NOMO-1 (cell line): ENCODE data around the gene TRIML1.
"Not testable (repeated sequence)": the region's sequence is repeated elsewhere in the genome, so short reads cannot be mapped to it uniquely, and the experiment has no call there.

Experiments
- DNase-seq, 2 experiments: peaks; one replicate each; lab custom pipeline; 2025; ENCODE audit not compliant: unreplicated experiment in 2 of 2; lab: John Stamatoyannopoulos, UW

The TRIML1 gene

DNA sequence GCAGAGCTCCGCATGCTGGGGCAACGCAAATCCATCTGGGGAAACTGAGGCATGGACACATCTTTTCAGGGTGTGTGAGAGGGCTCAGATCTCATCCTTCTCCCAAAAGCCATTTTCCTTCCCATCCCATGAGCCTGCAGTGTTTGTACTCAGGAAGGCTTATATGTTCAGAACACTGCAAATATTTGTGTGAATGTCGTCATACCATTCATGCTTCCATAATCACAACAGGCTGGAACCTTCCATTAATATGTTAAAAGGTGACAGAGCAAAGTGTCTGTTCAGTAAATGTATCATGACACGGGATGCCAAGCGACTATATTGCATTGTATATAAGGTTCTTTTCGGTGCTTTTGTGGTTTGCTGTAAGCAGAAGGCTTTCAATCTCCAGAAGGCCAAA lies 8.5 kb downstream of the TRIML1 start:
- DNase-seq: no peak

DNA sequence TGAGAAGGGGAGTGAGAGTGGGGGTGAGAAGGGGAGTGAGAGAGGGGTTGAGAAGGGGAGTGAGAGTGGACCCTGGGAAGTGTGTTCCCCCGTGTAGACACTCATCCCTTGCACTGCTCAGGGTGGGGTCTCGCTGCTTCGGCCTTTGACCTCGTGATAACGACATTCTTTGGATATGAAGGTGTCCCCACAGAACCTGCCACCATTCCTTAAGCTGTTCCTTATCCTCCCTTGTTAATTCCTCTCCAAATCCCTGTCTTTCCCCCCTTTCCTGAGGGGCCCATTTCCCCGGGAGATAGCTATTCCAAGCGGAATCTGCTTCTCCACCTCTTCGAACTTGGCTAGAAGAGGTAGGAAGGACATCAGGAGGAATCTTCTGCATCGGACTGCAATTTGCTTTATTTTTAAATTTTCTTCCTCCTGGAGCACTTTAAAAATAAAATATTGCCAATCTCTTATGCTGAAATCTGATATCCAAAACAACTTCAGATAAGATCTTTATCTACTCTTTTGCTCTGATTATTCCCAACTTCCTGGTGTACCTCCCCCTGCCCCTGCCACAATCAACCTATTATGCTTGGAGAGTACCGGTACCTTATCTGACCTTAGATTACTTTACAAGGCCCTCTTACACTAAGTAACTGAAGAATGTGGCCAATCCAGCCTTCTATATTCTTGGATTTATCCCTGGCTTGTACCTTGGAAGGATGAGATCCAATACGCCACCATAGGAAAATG lies 15.6 kb downstream of the TRIML1 start:
- no peak for DNase-seq

DNA sequence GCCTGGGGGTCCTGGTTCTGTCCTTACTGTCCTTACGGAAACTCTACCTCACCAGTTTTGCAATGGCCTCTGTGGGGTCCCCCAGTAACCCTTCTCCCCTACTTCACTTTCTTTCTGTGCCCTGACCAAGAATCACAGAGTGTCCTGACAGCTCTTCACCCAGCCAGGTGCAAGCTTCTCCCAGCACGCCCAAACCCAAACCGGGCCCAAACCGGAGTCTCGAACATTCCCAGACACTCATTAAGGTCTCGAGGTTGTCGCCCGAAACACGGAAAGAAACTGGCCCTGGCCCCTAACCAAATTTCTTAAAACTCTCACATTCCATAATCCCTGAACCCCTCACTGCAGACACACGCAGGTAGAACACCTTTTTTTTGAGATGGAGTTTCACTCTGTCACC lies 19.1 kb downstream of the TRIML1 start:
- DNase-seq: no peak

DNA sequence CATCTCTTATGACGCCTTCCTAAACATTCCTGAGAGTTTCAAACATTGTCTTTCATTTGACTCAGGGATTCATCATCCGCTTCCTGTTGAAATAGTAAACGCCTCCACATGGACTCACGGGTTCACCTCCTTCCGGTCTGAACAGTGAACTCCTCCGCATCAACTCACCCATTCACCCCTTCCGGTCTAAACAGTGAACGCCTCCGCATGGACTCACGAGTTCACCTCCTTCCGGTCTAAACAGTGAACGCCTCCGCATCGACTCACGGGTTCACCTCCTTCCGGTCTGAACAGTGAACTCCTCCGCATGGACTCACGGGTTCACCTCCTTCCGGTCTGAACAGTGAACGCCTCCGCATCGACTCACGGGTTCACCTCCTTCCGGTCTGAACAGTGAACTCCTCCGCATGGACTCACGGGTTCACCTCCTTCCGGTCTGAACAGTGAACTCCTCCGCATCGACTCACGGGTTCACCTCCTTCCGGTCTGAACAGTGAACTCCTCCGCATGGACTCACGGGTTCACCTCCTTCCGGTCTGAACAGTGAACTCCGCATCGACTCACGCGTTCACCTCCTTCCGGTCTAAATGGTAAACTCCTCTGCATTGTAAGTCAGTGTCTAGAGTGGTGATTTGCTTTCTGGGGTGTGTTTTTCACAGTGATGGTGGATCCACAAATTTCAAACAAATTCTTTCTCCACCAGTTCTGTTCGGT lies 20.4 kb downstream of the TRIML1 start:
- not testable (repeated sequence) for DNase-seq

DNA sequence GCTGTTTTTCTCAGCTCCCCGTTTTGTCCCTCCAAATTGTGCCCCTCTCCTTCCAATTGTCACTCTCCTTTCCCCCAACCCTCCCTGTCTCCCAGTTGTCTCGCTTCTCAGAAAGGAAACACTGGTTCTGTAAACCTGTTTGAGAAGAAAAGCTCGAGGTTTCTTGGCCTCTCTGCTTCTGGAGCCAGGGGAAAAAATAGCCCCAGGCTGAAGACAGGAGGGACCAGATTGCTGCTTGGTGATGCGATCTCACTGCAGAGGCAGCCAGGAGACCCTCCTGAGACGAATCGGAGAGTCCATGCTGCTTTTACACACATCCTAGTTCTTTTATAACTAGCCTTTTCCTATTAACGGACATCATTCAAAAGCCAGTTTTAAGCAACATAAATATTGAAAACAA lies 21.2 kb downstream of the TRIML1 start:
- no peak for DNase-seq

DNA sequence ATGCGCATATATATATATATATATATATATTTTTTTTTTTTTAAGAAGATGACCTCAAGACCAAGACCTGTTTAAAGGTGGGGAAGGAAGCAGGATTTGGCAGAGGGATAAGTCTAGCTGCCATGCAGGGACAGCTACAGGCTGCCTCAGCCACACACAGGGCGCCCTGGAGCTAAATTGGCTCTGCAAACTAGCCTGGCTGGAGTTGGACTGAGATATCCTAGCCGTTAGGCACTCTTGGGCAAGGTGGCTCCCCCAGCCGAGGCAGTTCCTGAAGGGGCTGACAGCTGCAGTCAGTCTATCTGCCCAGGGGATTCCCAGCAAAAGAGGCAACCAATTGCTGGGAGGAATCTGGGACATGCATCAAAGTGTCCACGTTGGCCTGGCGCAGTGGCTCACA lies 21.9 kb downstream of the TRIML1 start:
- no peak for DNase-seq

DNA sequence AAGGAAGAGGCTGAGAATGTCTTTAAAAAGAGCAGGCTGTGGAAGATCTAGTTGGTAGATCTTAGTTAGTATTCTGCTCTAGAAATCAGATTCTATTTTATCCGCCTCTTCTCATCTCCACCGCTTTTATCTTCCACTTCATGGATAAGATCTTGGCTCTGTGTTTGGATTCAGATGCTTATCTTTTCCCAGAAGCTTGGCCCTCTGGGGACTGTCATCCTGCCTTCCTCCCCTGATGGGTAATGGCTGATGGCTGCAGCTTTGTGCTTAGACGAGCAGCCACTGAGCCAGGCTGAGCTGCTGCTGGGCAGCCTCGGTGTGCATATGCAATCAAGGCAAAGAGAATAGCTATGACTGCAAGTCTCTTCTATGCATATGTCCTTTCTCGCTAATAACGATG lies 23.5 kb downstream of the TRIML1 start:
- DNase-seq: no peak

DNA sequence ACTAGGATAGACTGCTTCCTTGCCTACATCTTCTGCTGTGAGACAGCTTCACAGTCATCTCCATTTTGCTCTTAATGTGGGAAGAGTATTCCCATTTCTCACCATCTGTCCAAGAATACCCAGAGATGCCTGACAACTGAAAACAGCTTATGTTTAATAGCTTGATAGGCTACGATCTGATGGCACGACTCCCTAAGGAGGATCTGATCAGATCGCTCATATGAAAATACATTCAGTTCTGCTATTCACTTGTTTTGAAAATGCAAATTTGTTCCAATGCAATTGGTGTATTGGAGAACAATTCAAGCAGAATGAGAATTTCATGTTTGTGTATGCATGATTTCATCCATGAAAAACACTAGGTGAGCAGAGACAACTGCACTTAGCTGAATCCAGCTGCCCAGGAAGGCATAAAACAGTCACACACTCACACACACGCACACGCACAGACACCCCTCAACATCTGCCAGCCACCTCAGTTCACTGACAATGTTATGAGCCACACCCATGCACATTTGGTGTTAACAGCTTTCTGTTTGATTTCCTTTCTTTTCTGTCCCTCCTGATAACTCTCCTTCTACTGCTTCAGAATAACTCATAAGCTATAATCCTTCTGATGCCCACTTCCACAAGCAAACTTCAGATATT lies 29.6 kb downstream of the TRIML1 start:
- no peak for DNase-seq

DNA sequence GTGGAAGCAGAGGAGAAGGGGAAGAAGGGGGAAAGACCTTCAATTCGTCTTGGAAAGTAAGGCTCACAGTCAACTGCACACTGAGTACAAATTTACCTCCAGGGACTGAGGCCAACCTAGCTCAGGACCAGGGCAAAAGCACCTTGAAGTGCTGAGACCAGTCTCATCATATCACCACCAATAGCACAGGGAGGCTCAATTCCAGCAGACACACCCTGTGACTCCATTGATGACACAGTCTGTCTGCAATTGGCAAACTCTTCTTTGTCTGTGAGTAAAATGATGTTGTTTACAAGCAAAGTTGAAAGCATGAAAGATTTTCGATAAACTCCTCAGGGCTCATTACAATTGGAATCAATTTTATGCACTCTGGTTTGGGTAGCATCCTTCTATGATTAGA lies 32.3 kb downstream of the TRIML1 start:
- no peak for DNase-seq

DNA sequence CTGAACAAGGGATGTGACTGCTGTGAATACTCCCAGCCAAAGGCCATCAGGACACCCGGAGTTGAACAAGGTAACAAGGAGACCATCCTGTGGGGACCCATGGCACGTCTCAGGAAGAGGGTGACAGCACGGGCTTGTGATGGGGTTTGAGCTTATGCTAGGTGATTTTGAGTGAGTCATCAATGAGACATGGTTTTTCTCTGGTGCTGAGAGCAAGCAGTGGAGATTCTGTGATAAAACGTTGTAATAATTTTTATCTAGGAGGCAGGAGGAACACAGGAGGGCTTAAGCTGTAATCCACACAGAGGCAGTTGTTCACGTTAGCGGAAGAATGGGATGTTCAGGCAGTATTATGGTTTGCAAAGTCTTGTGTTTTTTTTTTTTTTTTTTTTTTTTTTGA lies 36.0 kb downstream of the TRIML1 start:
- DNase-seq: no peak

DNA sequence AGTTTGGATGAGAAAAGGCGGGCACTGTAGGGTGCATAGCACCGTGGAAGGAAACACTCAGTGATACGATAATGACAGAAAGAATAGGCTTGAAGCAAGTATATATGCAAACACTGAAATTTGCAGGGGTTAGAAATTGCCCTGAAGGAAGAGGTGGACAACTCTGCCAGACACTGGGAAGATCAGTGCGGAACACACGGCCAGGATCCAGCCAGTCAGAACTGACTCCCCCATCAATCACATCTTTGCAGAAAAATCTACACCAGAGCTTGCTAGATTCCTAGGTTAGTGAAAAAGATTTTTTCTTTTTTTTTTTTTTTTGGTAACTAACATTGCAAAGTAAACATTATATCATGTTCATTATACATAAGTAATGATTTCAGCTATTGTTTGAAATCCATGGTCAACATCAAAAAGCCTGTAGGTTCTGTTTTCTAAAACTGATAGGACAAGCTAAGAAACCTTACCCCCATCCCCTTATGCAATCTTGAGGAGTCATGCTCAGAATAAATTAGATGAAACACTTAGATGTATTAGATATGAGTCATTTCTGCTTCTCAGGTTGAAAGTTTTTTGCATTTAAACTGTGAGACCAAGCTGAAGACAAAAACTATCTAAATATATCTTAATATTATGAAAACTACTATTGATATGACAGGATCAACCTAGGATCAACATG lies 38.9 kb downstream of the TRIML1 start:
- no peak for DNase-seq

DNA sequence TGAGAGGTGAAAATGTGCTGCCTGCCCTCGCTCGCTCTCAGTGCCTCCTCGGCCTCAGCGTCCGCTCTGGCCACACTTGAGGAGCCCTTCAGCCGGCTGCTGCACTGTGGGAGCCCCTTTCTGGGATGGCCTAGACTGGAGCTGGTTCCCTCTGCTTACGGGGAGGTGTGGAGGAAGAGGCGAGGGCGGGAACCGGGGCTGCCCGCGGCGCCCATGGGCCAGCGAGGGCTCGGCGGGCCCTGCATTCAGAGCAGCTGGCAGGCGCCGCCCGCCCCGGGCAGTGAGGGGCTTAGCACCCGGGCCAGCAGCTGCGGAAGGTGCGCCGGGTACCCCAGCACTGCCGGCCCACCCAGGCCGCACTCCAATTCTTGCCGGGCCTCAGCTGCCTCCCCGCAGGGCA lies 39.6 kb downstream of the TRIML1 start:
- no peak for DNase-seq

DNA sequence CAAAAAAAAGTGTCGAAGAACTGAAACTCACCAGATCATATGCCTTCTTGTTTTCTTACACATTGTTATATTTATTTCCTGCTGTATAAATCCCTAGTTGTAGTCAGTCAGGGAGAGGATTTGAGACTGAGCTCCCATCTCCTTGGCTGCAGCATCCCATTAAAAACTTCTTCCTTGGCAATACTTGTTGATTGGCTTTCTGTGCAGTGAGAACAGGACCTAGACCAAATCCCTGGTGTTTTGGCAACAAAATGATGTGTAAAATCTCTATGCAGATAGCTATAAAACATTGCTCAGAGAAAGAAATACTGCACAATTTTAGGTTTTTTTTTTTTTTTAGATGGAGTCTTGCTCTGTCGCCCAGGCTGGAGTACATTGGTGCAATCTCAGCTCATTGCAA lies 47.9 kb downstream of the TRIML1 start:
- no peak for DNase-seq

DNA sequence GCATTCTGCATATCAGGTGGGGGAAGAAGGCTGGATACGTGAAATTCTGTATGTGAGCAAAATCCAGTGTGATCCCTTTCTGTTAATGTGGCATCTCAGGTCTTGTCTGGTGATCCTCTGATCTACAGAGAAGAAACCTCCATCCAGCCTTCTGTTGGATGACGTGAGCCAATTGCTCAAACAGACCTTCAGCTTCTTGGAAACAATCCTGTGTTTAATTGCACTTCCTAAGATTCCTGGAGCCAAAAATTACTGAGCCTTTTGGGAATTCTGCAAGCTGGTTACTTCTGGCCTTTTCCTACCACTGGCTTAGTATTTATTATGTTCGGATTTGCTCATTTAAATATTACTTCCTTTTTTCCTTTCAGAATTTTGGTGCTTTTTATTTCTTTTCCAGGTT lies 51.2 kb downstream of the TRIML1 start:
- no peak for DNase-seq

DNA sequence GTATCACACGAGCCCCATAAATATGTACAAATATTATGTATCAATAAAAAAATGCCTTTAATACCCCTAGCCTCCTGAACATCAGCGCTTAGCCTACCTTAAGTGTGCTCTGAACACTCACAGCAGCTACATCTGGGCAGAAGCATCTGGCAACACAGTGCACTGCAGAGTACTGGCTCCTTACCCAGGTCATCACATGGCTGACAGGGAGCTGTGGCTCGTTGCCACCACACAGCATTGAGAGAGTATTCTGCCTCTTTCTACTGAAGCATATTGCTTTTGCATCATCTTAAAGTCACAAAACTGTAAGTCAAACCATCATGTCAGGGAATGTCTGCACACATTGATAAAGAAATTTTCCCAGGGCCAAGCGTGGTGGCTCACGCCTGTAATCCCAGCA lies 55.2 kb downstream of the TRIML1 start:
- no peak for DNase-seq

DNA sequence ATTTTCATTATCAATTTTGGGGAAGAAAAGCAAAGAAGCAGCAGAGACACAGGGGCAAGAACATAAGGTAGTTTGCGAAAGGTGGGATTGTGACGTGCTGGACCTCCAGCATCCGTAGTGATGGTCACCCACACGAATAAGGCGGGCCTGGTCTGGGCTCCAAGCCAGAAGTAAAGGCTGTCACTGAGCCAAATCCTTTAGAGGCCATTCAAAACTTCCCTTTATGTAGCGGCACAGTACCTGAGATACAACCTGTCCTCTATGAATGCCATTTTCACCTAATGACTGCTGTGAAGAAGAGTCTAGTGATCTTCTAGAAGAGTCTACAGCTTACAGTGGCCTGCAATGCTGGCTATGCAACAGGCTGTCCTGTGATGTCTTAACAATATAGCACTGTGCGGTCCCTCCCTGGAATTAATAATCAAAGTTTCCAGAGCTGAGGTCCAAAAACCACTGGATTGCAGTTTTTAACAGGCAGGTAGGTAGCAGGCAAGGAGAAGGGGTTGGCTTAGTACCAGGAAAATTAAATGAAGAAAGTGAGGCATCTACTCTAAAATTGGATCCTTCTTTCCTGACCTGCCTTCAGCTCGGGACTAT lies 56.2 kb downstream of the TRIML1 start:
- DNase-seq: no peak

DNA sequence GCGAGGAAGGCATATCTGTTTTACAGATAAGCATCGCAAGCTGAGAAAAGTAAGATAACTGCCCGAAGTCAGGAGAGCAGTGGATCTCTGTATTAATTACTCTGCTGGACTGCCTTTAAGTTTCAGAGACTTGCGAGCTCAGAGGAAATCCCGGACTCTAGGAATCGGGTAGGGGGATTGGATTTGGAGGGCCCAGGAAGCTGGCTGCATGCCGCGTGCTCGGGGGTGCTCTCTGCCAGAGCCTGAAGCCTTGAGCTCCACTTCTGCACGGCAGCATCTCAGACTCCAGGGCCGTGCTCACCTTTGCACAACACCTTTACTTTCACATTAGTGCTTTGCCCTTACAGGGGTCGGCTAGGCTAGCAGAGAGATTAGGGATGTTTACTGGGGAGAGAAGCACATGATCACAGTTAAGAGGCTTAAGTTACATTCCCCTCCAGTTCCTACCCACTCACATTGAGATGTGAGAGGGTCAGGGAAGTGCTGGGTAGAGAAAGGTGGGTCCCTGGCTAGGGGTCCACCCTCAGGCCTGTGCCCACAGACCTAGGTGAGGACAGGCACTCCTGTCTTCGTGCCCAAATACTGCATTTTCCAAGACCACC lies 57.0 kb downstream of the TRIML1 start:
- no peak for DNase-seq
